AG04450 (cell line): Measurements from ENCODE around the gene NXPE1. TPM values are rescaled to one million over a fixed set of nuclear protein-coding genes. Genes with fewer than 3 reads are reported as not detected.
"Not testable (repeated sequence)": the region's sequence is repeated elsewhere in the genome, so short reads cannot be mapped to it uniquely, and the experiment has no call there.

ENCODE experiments used
- CTCF ChIA-PET: fragments of 300-600, 350-600 bp; formaldehyde crosslinking; extraction: SDS; loops from one replicate; lab custom pipeline; 2022; ENCODE audit warnings: antibody characterized with exemption, inconsistent platforms; lab: Charles Lee
- POLR2A ChIA-PET: fragments of 350-600 bp; formaldehyde crosslinking; extraction: SDS; loops from one replicate; lab custom pipeline; 2021; ENCODE audit warnings: antibody characterized with exemption, inconsistent platforms; lab: Yijun Ruan, JAX
- DNase-seq: peaks from one replicate; pipeline ENCODE4 v3.0.0-alpha.2; 2011; ENCODE audit warnings: low read depth, low spot score
- H3K27ac ChIP-seq: one replicate; pipeline ENCODE4 v1.5.1; 2012; ENCODE audit warnings: low read depth, low read length, control low read depth
- H3K27me3 ChIP-seq: one replicate; pipeline ENCODE4 v1.6.0; 2012; ENCODE audit warnings: low read length; ENCODE audit not compliant: control insufficient read depth, insufficient read depth
- H3K4me3 ChIP-seq: 2 replicates; pipeline ENCODE4 v1.5.1; 2011; ENCODE audit warnings: mild to moderate bottlenecking, low read depth, low read length, control low read depth
- H3K9me3 ChIP-seq: 2 replicates; pipeline ENCODE4 v1.5.1; 2012; ENCODE audit warnings: low read length; ENCODE audit not compliant: control insufficient read depth, insufficient read depth
- polyA plus RNA-seq: library from polyadenylated mRNA; depleted of rRNA; stranded (reverse); fragments of >200 nt; gene quantifications from 2 replicates; pipeline ENCODE4 v1.2.3, GENCODE V29; 2011
- TF ChIP-seq, protein P1 (sequence below): IDR thresholded peaks from 2 replicates; pipeline ENCODE4 v1.5.1; 2011; ENCODE audit warnings: low read depth, low read length, control low read depth, inconsistent platforms

NXPE1 gene
- polyA plus RNA-seq, 1 experiment = not detected

DNA sequence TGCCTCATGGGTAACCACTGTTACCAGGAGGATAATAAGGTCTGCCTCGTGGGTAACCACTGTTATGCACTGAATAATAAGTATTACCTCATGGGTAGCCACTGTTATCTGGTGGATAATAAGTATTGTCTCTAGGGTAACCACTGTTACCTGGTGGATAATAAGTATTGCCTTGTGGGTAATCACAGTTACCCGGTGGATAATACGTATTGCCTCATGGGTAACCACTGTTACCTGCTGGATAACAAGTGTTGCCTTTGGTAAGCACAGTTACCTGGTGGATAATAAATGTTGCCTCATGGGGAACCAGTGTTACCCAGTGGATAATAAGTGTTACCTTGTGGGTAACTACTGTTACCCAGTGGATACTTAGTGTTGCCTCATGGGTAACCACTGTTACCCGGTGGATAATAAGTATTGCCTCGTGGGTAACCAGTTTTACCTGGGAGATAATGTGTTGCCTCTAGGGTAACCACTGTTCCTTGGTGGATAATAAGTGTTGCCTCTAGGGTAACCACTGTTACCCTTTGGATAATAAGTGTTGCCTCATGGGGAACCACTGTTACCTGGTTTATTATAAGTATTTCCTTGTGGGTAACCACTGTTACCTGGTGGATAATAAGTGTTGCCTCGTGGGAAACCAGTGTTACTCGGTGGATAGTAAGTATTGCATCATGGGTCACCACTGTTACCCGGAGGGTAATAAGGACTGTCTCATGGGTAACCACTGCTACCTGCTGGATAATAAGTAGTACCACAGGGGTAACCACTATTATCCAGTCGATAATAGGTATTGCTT, 46.5 kb upstream of the NXPE1 start:
- no peak overlapping the region for H3K4me3 ChIP-seq
- no peaks in the 10 kb centered on the region for H3K9me3 ChIP-seq
- POLR2A ChIA-PET = no interaction called here
- DNase-seq = no peak
- CTCF ChIA-PET = no interaction called here
- TF ChIP-seq, protein P1, sequence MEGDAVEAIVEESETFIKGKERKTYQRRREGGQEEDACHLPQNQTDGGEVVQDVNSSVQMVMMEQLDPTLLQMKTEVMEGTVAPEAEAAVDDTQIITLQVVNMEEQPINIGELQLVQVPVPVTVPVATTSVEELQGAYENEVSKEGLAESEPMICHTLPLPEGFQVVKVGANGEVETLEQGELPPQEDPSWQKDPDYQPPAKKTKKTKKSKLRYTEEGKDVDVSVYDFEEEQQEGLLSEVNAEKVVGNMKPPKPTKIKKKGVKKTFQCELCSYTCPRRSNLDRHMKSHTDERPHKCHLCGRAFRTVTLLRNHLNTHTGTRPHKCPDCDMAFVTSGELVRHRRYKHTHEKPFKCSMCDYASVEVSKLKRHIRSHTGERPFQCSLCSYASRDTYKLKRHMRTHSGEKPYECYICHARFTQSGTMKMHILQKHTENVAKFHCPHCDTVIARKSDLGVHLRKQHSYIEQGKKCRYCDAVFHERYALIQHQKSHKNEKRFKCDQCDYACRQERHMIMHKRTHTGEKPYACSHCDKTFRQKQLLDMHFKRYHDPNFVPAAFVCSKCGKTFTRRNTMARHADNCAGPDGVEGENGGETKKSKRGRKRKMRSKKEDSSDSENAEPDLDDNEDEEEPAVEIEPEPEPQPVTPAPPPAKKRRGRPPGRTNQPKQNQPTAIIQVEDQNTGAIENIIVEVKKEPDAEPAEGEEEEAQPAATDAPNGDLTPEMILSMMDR = no peak
- no peaks in the 10 kb centered on the region for H3K27me3 ChIP-seq
- no peak overlapping the region for H3K27ac ChIP-seq

DNA sequence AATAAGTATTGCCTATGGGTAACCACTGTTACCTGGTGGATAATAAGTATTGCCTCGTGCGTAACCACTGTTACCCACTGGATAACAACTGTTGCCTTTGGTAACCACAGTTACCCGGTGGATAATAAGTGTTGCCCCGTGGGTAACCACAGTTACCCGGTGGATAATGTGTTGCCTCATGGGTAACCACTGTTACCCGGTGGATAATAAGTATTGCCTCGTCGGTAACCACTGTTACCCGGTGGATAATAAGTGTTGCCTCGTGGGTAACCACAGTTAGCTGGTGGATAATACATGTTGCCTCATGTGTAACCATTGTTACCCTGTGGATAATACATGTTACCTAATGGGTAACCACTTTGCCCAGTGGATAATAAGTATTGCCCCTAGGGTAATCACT, 45.7 kb upstream of the NXPE1 start:
- CTCF ChIA-PET = no interaction called here
- POLR2A ChIA-PET = no interaction called here
- Histone ChIP-seq H3K9me3 (no peaks in the 10 kb centered on the region), H3K27ac (no peak overlapping the region), H3K4me3 (no peak overlapping the region), H3K27me3 (no peaks in the 10 kb centered on the region)
- TF ChIP-seq, protein P1 = no peak
- DNase-seq = no peak

DNA sequence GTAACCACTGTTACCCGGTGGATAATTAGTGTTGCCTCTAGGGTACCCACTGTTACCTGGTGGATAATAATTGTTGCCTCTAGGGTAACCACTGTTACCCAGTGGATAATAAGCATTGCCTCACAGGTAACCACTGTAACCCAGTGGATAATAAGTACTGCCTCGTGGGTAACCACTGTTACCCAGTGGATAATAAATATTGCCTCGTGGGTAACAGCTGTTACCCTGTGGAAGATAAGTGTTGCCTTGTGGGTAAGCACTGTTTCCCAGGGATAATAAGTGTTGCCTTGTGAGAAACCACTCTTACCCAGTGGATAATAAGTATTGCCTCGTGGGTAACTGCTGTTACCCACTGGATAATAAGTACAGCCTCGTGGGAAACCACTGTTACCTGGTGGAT, 45.2 kb upstream of the NXPE1 start:
- Histone ChIP-seq H3K9me3 (no peaks in the 10 kb centered on the region), H3K4me3 (no peak overlapping the region), H3K27ac (no peak overlapping the region), H3K27me3 (no peaks in the 10 kb centered on the region)
- POLR2A ChIA-PET = no interaction called here
- TF ChIP-seq, protein P1 = no peak
- CTCF ChIA-PET = no interaction called here
- no peak for DNase-seq

DNA sequence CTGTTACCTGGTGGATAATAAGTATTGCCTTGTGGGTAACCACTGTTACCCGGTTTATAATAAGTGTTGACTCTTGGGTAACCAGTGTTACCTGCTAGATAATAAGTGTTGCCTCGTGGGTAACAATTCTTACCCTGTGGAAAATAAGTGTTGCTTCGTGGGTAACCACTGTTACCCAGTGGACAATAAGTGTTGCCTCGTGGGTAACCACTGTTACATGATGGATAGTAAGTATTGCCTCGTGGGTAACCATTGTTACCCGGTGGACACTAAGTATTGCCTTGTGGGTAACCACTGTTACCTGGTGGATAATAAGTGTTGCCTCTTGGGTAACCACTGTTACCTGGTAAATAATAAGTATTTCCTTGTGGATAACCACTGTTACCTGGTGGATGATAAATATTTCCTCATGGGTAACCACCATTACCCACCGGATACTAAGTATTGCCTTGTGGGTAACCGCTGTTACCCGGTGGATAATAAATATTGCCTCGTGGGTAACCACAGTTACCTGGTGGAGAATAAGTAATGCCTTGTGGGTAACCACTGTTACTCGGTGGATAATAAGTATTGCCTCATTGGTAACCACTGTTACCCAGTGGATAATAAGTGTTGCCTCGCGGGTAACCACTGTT, 44.6 kb upstream of the NXPE1 start:
- no peaks in the 10 kb centered on the region for H3K9me3 ChIP-seq
- TF ChIP-seq, protein P1 = no peak
- POLR2A ChIA-PET = no interaction called here
- no peak overlapping the region for H3K4me3 ChIP-seq
- no peak overlapping the region for H3K27ac ChIP-seq
- CTCF ChIA-PET = no interaction called here
- DNase-seq = no peak
- no peaks in the 10 kb centered on the region for H3K27me3 ChIP-seq

DNA sequence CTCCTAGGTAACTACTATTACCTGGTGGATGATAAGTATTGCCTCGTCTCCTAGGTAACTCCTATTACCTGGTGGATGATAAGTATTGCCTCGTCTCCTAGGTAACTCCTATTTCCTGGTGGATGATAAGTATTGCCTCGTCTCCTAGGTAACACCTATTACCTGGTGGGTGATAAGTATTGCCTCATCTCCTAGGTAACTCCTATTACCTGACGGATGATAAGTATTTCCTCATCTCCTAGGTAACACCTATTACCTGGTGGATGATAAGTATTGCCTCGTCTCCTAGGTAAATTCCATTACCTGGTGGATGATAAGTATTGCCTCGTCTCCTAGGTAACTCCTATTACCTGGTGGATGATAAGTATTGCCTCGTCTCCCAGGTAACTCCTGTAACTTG, 43.5 kb upstream of the NXPE1 start:
- CTCF ChIA-PET, H3K27ac ChIP-seq, H3K27me3 ChIP-seq, H3K4me3 ChIP-seq, POLR2A ChIA-PET, DNase-seq, H3K9me3 ChIP-seq: not testable (repeated sequence)
